ENCODE results near the gene CCR1.
"Not testable (repeated sequence)": the region's sequence is repeated elsewhere in the genome, so short reads cannot be mapped to it uniquely, and the experiment has no call there.

Gene CCR1

GRCh38 chr3:46157685-46158084, 50.4 kb downstream of the CCR1 start:
- H3K4me1 ChIP-seq (ENCODE audit: control insufficient read depth in 1 of 2, insufficient read depth in 2 of 2, low read length in 2 of 2); H3K4me3 ChIP-seq (ENCODE audit: low read depth, low read length); H4K12ac ChIP-seq (ENCODE audit: low read depth, low read length); H3K9me3 ChIP-seq (ENCODE audit: insufficient read depth, low read depth, low read length); H3K4me2 ChIP-seq (ENCODE audit: low read length); H3K79me1 ChIP-seq (ENCODE audit: low read length); H3K27me3 ChIP-seq (ENCODE audit: insufficient read depth, low read length); H4K8ac ChIP-seq (ENCODE audit: low read depth, low read length); H3K36me3 ChIP-seq (ENCODE audit: control insufficient read depth in 1 of 2, insufficient read depth in 2 of 2, low read length in 2 of 2); H3K9ac ChIP-seq (ENCODE audit: low read length); DNase-seq; H3K27ac ChIP-seq (ENCODE audit: low read depth, low read length); H3K18ac ChIP-seq (ENCODE audit: low read length); H4K91ac ChIP-seq (ENCODE audit: low read depth, low read length); H2BK120ac ChIP-seq (ENCODE audit: insufficient read depth, low read length, poor library complexity); H2AK5ac ChIP-seq (ENCODE audit: low read length); H2BK12ac ChIP-seq (ENCODE audit: low read length); H3K79me2 ChIP-seq (ENCODE audit: control insufficient read depth, insufficient read depth, low read length, poor library complexity); H3K4ac ChIP-seq (ENCODE audit: low read depth, low read length); H2BK5ac ChIP-seq (ENCODE audit: low read depth, low read length, poor library complexity); H3K23ac ChIP-seq (ENCODE audit: low read length); H3K14ac ChIP-seq (ENCODE audit: low read length); H2AFZ ChIP-seq (ENCODE audit: insufficient read depth, low read length, poor library complexity): not testable (repeated sequence)
- WGBS (ENCODE audit: extremely low coverage, insufficient coverage, insufficient read length): no CpG with 5 or more reads among the region's 1 CpG

GRCh38 chr3:46154311-46154710, 53.8 kb downstream of the CCR1 start:
- Histone ChIP-seq H3K4me1 (ENCODE audit: control insufficient read depth in 1 of 2, insufficient read depth in 2 of 2, low read length in 2 of 2) (peaks cover 0 to 2% of the 10 kb centered on the region in 2 experiments), H3K79me1 (ENCODE audit: low read length) (peaks cover 2% of the 10 kb centered on the region), H3K27me3 (ENCODE audit: insufficient read depth, low read length) (no peaks in the 10 kb centered on the region), H3K4me3 (ENCODE audit: low read depth, low read length) (no peak overlapping the region), H3K9ac (ENCODE audit: low read length) (no peak overlapping the region), H2BK5ac (ENCODE audit: low read depth, low read length, poor library complexity) (no peak overlapping the region), H3K18ac (ENCODE audit: low read length) (no peak overlapping the region), H3K4ac (ENCODE audit: low read depth, low read length) (no peak overlapping the region), H3K9me3 (ENCODE audit: insufficient read depth, low read depth, low read length) (peaks cover 3% of the 10 kb centered on the region), H3K4me2 (ENCODE audit: low read length) (no peak overlapping the region), H2BK12ac (ENCODE audit: low read length) (no peak overlapping the region), H2AK5ac (ENCODE audit: low read length) (peak overlapping the region; percentile 45), H3K14ac (ENCODE audit: low read length) (no peak overlapping the region), H4K8ac (ENCODE audit: low read depth, low read length) (peak overlapping the region; percentile 16), H2BK120ac (ENCODE audit: insufficient read depth, low read length, poor library complexity) (no peak overlapping the region), H3K23ac (ENCODE audit: low read length) (no peak overlapping the region), H3K36me3 (ENCODE audit: control insufficient read depth in 1 of 2, insufficient read depth in 2 of 2, low read length in 2 of 2) (peaks cover 0 to 2% of the 10 kb centered on the region in 2 experiments), H3K79me2 (ENCODE audit: control insufficient read depth, insufficient read depth, low read length, poor library complexity) (no peaks in the 10 kb centered on the region), H3K27ac (ENCODE audit: low read depth, low read length) (no peak overlapping the region), H4K12ac (ENCODE audit: low read depth, low read length) (no peak overlapping the region), H2AFZ (ENCODE audit: insufficient read depth, low read length, poor library complexity) (no peak overlapping the region), H4K91ac (ENCODE audit: low read depth, low read length) (peak overlapping the region; percentile 21)
- no CpG with 5 or more reads among the region's 1 CpG for WGBS (ENCODE audit: extremely low coverage, insufficient coverage, insufficient read length)
- no peak for DNase-seq

Measured in trophoblast cell (in vitro differentiated cells and primary cell).